ENCODE results near the gene SRP14.
A peak's percentile ranks its signal among the peaks of the same experiment; 100 is the strongest.
"Not testable (repeated sequence)": the region's sequence is repeated elsewhere in the genome, so short reads cannot be mapped to it uniquely, and the experiment has no call there.

SRP14 gene

GRCh38 chr15:39998511-39999077, 40.4 kb downstream of the SRP14 start:
- Histone ChIP-seq H3K27me3 (ENCODE audit: insufficient read depth, low read length) (no peaks in the 10 kb centered on the region), H3K4me3 (ENCODE audit: low read depth, low read length) (no peak overlapping the region), H3K4me1 (ENCODE audit: control insufficient read depth, insufficient read depth, low read length, unreplicated experiment) (peaks cover 28% of the 10 kb centered on the region), H3K36me3 (ENCODE audit: insufficient read depth, low read length) (peaks cover 32% of the 10 kb centered on the region), H2AFZ (ENCODE audit: low read length, unreplicated experiment) (no peak overlapping the region), H3K27ac (ENCODE audit: low read depth, low read length) (no peak overlapping the region), H3K79me2 (ENCODE audit: control insufficient read depth, insufficient read depth, low read length, unreplicated experiment) (no peaks in the 10 kb centered on the region)

- H3K4me1 ChIP-seq (ENCODE audit: control insufficient read depth, insufficient read depth, low read length, unreplicated experiment) = peaks cover 28% of the 10 kb centered on the region
- H3K36me3 ChIP-seq (ENCODE audit: insufficient read depth, low read length) = peaks cover 31% of the 10 kb centered on the region
- peak overlapping the region; percentile 8; the same call in 1 of the 2 replicates for H3K27ac ChIP-seq (ENCODE audit: low read depth, low read length)
- H3K27me3 ChIP-seq (ENCODE audit: insufficient read depth, low read length) = no peaks in the 10 kb centered on the region
- no peaks in the 10 kb centered on the region for H3K79me2 ChIP-seq (ENCODE audit: control insufficient read depth, insufficient read depth, low read length, unreplicated experiment)
- no peak overlapping the region for H2AFZ ChIP-seq (ENCODE audit: low read length, unreplicated experiment)
- H3K4me3 ChIP-seq (ENCODE audit: low read depth, low read length) = no peak overlapping the region
These were observed 41.3 kb downstream of the SRP14 start for GRCh38 chr15:39997639-39998038.

- H3K79me2 ChIP-seq (ENCODE audit: control insufficient read depth, insufficient read depth, low read length, unreplicated experiment) = no peaks in the 10 kb centered on the region
- H3K4me1 ChIP-seq (ENCODE audit: control insufficient read depth, insufficient read depth, low read length, unreplicated experiment) = peaks cover 23% of the 10 kb centered on the region
- H3K27ac ChIP-seq (ENCODE audit: low read depth, low read length) = peak overlapping the region; percentile 27; the same call in 1 of the 2 replicates
- no peak overlapping the region for H3K4me3 ChIP-seq (ENCODE audit: low read depth, low read length)
- H2AFZ ChIP-seq (ENCODE audit: low read length, unreplicated experiment) = no peak overlapping the region
- no peaks in the 10 kb centered on the region for H3K27me3 ChIP-seq (ENCODE audit: insufficient read depth, low read length)
- peaks cover 29% of the 10 kb centered on the region for H3K36me3 ChIP-seq (ENCODE audit: insufficient read depth, low read length)
These were observed 42.0 kb downstream of the SRP14 start for GRCh38 chr15:39997031-39997430.

- H3K4me1 ChIP-seq (ENCODE audit: control insufficient read depth, insufficient read depth, low read length, unreplicated experiment) = peaks cover 23% of the 10 kb centered on the region
- not testable (repeated sequence) for H2AFZ ChIP-seq (ENCODE audit: low read length, unreplicated experiment); H3K79me2 ChIP-seq (ENCODE audit: control insufficient read depth, insufficient read depth, low read length, unreplicated experiment); H3K4me3 ChIP-seq (ENCODE audit: low read depth, low read length); H3K27ac ChIP-seq (ENCODE audit: low read depth, low read length); H3K27me3 ChIP-seq (ENCODE audit: insufficient read depth, low read length)
- peaks cover 35% of the 10 kb centered on the region for H3K36me3 ChIP-seq (ENCODE audit: insufficient read depth, low read length)
These were observed 42.8 kb downstream of the SRP14 start for GRCh38 chr15:39996228-39996627.

- H3K36me3 ChIP-seq (ENCODE audit: insufficient read depth, low read length) = peaks cover 55% of the 10 kb centered on the region
- not testable (repeated sequence) for H3K27ac ChIP-seq (ENCODE audit: low read depth, low read length); H3K79me2 ChIP-seq (ENCODE audit: control insufficient read depth, insufficient read depth, low read length, unreplicated experiment); H3K27me3 ChIP-seq (ENCODE audit: insufficient read depth, low read length); H3K4me3 ChIP-seq (ENCODE audit: low read depth, low read length); H2AFZ ChIP-seq (ENCODE audit: low read length, unreplicated experiment)
- H3K4me1 ChIP-seq (ENCODE audit: control insufficient read depth, insufficient read depth, low read length, unreplicated experiment) = peaks cover 11% of the 10 kb centered on the region
These were observed 46.0 kb downstream of the SRP14 start for GRCh38 chr15:39992953-39993352.

- H3K27ac ChIP-seq (ENCODE audit: low read depth, low read length) = no peak overlapping the region
- H3K79me2 ChIP-seq (ENCODE audit: control insufficient read depth, insufficient read depth, low read length, unreplicated experiment) = no peaks in the 10 kb centered on the region
- H3K4me3 ChIP-seq (ENCODE audit: low read depth, low read length) = no peak overlapping the region
- peaks cover 57% of the 10 kb centered on the region for H3K36me3 ChIP-seq (ENCODE audit: insufficient read depth, low read length)
- no peaks in the 10 kb centered on the region for H3K4me1 ChIP-seq (ENCODE audit: control insufficient read depth, insufficient read depth, low read length, unreplicated experiment)
- no peak overlapping the region for H2AFZ ChIP-seq (ENCODE audit: low read length, unreplicated experiment)
- H3K27me3 ChIP-seq (ENCODE audit: insufficient read depth, low read length) = no peaks in the 10 kb centered on the region
These were observed 48.3 kb downstream of the SRP14 start for GRCh38 chr15:39990706-39991105.

GRCh38 chr15:39987821-39988220, 51.2 kb downstream of the SRP14 start:
- H2AFZ ChIP-seq (ENCODE audit: low read length, unreplicated experiment) = no peak overlapping the region
- H3K4me3 ChIP-seq (ENCODE audit: low read depth, low read length) = no peak overlapping the region
- H3K27me3 ChIP-seq (ENCODE audit: insufficient read depth, low read length) = no peaks in the 10 kb centered on the region
- no peaks in the 10 kb centered on the region for H3K79me2 ChIP-seq (ENCODE audit: control insufficient read depth, insufficient read depth, low read length, unreplicated experiment)
- no peaks in the 10 kb centered on the region for H3K4me1 ChIP-seq (ENCODE audit: control insufficient read depth, insufficient read depth, low read length, unreplicated experiment)
- H3K27ac ChIP-seq (ENCODE audit: low read depth, low read length) = no peak overlapping the region
- peaks cover 50% of the 10 kb centered on the region for H3K36me3 ChIP-seq (ENCODE audit: insufficient read depth, low read length)
